Peyer's patch (tissue), 4 donors: Measurements from ENCODE around the gene RUNDC1.

ENCODE experiments used
- CTCF ChIP-seq, 6 experiments: fragments of 450-650 bp in 4 of 6; fragments of 200-600 bp in 2 of 6; sonication (generic) in 1 of 6; IDR thresholded peaks; one replicate each; pipeline ENCODE4 v1.5.1; 2017 to 2019; ENCODE audit warnings: antibody characterized with exemption in 6 of 6, mild to moderate bottlenecking in 3 of 6, moderate library complexity in 1 of 6
- POLR2A ChIP-seq, 2 donors: fragments of 450-650 bp; IDR thresholded peaks; one replicate each; pipeline ENCODE4 v1.5.1; 2017; ENCODE audit warnings: antibody characterized with exemption in 2 of 2, mild to moderate bottlenecking in 2 of 2, moderate library complexity in 2 of 2

- TF ChIP-seq POLR2A (IDR thresholded peaks at IDR 0.05) (no peak), CTCF (IDR thresholded peaks at IDR 0.05) (peak; percentile 55 to 68 (median 64))
Measured at GRCh38 chr17:43024407-43025289, 44.3 kb downstream of the RUNDC1 start, which contains the start of gene RND2.
